OCI-LY3 (cell line): ENCODE results near the gene WIZ.

Experiments used
- H2AFZ ChIP-seq: fragments of 200-600, 300-600 bp; shearing (Covaris generic); 2 replicates; pipeline ENCODE4 v1.6.0; 2014; ENCODE audit warnings: antibody characterized with exemption, low read depth, low read length
- H3K27ac ChIP-seq: fragments of 200-600, 300-600 bp; sonication (generic); 2 replicates; pipeline ENCODE4 v1.5.1; 2014; ENCODE audit warnings: mild to moderate bottlenecking, low read length, moderate library complexity, mixed read lengths
- H3K27me3 ChIP-seq: fragments of 200-600, 300-600 bp; sonication (generic); 2 replicates; pipeline ENCODE4 v1.6.1; 2014; ENCODE audit warnings: low read depth, low read length, mixed read lengths
- H3K36me3 ChIP-seq: fragments of 200-600, 300-600 bp; sonication (generic); replicated peaks from 2 replicates; pipeline ENCODE3; 2014; ENCODE audit warnings: low read depth, low read length, mixed read lengths
- H3K4me1 ChIP-seq: fragments of 300-600, 200-600 bp; sonication (generic); 2 replicates; pipeline ENCODE4 v1.6.1; 2014; ENCODE audit warnings: low read length, mixed read lengths
- H3K4me2 ChIP-seq: fragments of 200-600, 300-600 bp; sonication (generic); 2 replicates; pipeline ENCODE4 v1.6.1; 2014; ENCODE audit warnings: low read length, mixed read lengths
- H3K4me3 ChIP-seq: fragments of 300-600, 200-600 bp; sonication (generic); 2 replicates; pipeline ENCODE4 v1.5.1; 2014; ENCODE audit warnings: antibody characterized with exemption, mild to moderate bottlenecking, low read length, moderate library complexity
- H3K79me2 ChIP-seq: fragments of 300-600, 200-600 bp; shearing (Covaris generic); 2 replicates; pipeline ENCODE4 v1.6.1; 2014; ENCODE audit warnings: mild to moderate bottlenecking, low read length, mixed read lengths
- H3K9ac ChIP-seq: fragments of 300-600, 200-600 bp; shearing (Covaris generic); 2 replicates; pipeline ENCODE4 v1.6.0; 2014; ENCODE audit warnings: mild to moderate bottlenecking, low read length, moderate library complexity
- H3K9me3 ChIP-seq: fragments of 200-600, 300-600 bp; shearing (Covaris generic); 2 replicates; pipeline ENCODE4 v1.6.1; 2014; ENCODE audit warnings: low read length, mixed read lengths; ENCODE audit not compliant: insufficient read depth
- H4K20me1 ChIP-seq: fragments of 200-600, 300-600 bp; sonication (generic); 2 replicates; pipeline ENCODE4 v1.6.1; 2016; ENCODE audit warnings: low read length, mixed read lengths; ENCODE audit not compliant: insufficient read depth
- CTCF ChIP-seq: fragments of 200-600, 300-600 bp; sonication (generic); IDR thresholded peaks from 2 replicates; pipeline ENCODE4 v1.5.1; 2014; ENCODE audit warnings: antibody characterized with exemption, low read length, low read depth
- EZH2phosphoT487 ChIP-seq: fragments of 200-600 bp; shearing (Covaris generic); IDR thresholded peaks from 2 replicates; pipeline ENCODE4 v1.6.1; 2018; ENCODE audit warnings: antibody characterized with exemption, mixed run types, low read depth

WIZ gene

GRCh38 chr19:15469513-15470297 lies 19.9 kb upstream of the WIZ start:
- Histone ChIP-seq H3K27ac (no peak overlapping the region), H3K4me1 (peaks cover 15% of the 10 kb centered on the region), H4K20me1 (no peaks in the 10 kb centered on the region), H3K36me3 (no peaks in the 10 kb centered on the region), H3K9ac (no peak overlapping the region), H2AFZ (no peak overlapping the region), H3K4me3 (no peak overlapping the region), H3K4me2 (no peak overlapping the region), H3K9me3 (no peaks in the 10 kb centered on the region), H3K27me3 (peaks cover 4% of the 10 kb centered on the region; the same call in 1 of the 2 replicates), H3K79me2 (no peaks in the 10 kb centered on the region; the same call in 1 of the 2 replicates)
- TF ChIP-seq CTCF = no peak
- no peak for TF ChIP-seq EZH2phosphoT487

GRCh38 chr19:15468675-15469512 lies 19.1 kb upstream of the WIZ start:
- Histone ChIP-seq H3K4me2 (no peak overlapping the region), H3K27me3 (peaks cover 4% of the 10 kb centered on the region; the same call in 1 of the 2 replicates), H3K4me3 (no peak overlapping the region), H3K36me3 (no peaks in the 10 kb centered on the region), H2AFZ (no peak overlapping the region), H3K9me3 (no peaks in the 10 kb centered on the region), H3K79me2 (peaks cover 4% of the 10 kb centered on the region; the same call in 1 of the 2 replicates), H3K9ac (no peak overlapping the region), H3K27ac (no peak overlapping the region), H4K20me1 (no peaks in the 10 kb centered on the region), H3K4me1 (peaks cover 17% of the 10 kb centered on the region)
- TF ChIP-seq CTCF (no peak), EZH2phosphoT487 (no peak)

GRCh38 chr19:15467734-15468214 lies 18.0 kb upstream of the WIZ start:
- no peaks in the 10 kb centered on the region for H3K36me3 ChIP-seq
- H3K4me2 ChIP-seq = no peak overlapping the region
- H4K20me1 ChIP-seq = no peaks in the 10 kb centered on the region
- H3K4me1 ChIP-seq = peaks cover 22% of the 10 kb centered on the region
- TF ChIP-seq CTCF = no peak
- peaks cover 12% of the 10 kb centered on the region for H3K79me2 ChIP-seq
- peaks cover 2% of the 10 kb centered on the region; the same call in 1 of the 2 replicates for H3K27me3 ChIP-seq
- H3K9ac ChIP-seq = no peak overlapping the region
- H2AFZ ChIP-seq = no peak overlapping the region
- H3K4me3 ChIP-seq = no peak overlapping the region
- H3K27ac ChIP-seq = no peak overlapping the region
- H3K9me3 ChIP-seq = no peaks in the 10 kb centered on the region
